ENCODE data around the gene FOXN3.

DNA sequence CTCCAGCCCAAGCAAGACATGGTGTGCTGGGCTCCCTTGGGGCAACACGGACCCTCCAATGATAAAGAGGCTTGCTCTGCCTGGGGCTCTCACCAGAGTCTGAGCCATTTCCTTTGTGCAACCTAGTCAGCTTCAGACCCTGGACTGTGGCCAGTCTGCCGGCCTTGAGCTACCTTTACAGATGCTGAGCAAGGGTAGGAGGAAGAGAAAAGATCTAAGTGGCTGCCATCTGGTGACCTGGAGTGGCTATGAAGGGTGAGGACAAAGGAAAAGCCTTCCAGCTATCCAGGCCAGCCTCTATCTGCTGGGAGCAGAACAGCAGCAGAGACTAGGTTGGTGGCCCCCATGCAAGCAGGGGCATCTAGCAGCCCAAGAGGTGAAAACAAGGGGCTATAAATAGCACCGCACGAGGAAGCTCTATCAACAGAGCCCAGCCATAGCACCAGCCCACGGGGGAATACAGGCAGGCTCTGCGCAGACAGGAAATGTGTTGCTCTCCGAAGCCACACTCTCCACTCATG, 230.1 kb downstream of the FOXN3 start:
- TF ChIP-seq, protein P1, sequence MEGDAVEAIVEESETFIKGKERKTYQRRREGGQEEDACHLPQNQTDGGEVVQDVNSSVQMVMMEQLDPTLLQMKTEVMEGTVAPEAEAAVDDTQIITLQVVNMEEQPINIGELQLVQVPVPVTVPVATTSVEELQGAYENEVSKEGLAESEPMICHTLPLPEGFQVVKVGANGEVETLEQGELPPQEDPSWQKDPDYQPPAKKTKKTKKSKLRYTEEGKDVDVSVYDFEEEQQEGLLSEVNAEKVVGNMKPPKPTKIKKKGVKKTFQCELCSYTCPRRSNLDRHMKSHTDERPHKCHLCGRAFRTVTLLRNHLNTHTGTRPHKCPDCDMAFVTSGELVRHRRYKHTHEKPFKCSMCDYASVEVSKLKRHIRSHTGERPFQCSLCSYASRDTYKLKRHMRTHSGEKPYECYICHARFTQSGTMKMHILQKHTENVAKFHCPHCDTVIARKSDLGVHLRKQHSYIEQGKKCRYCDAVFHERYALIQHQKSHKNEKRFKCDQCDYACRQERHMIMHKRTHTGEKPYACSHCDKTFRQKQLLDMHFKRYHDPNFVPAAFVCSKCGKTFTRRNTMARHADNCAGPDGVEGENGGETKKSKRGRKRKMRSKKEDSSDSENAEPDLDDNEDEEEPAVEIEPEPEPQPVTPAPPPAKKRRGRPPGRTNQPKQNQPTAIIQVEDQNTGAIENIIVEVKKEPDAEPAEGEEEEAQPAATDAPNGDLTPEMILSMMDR (IDR thresholded peaks at IDR 0.05): no peak
- TF ChIP-seq POLR2AphosphoS5 (IDR thresholded peaks at IDR 0.05): no peak
- TF ChIP-seq EP300 (IDR thresholded peaks at IDR 0.05; ENCODE audit: low read depth): no peak
- no peak for TF ChIP-seq POLR2A (IDR thresholded peaks at IDR 0.05)

Measured in transverse colon (tissue), 4 donors.